Measurements from ENCODE around the gene COX7B2. TPM values are rescaled to one million over a fixed set of nuclear protein-coding genes. Genes with fewer than 3 reads are reported as not detected.

The COX7B2 gene
- total and polyA plus RNA-seq, 2 of the 13 experiments (the other 11 are each of a cell fraction or from before 2014, with no cell fraction given): not detected

- no peak for DNase-seq (ENCODE audit: low spot score)
- Histone ChIP-seq H3K9ac (ENCODE audit: insufficient read depth, low read depth, low read length) (no peak overlapping the region), H3K4me1 (ENCODE audit: insufficient read depth, low read length) (peaks cover 14% of the 10 kb centered on the region), H4K20me1 (ENCODE audit: insufficient read depth, low read length) (no peaks in the 10 kb centered on the region), H3K36me3 (replicated peaks in 1 of 2; ENCODE audit: control insufficient read depth in 1 of 2, insufficient read depth in 2 of 2, low read length in 2 of 2) (no peaks in the 10 kb centered on the region), H3K27ac (ENCODE audit: extremely low read length, insufficient read depth, low read length) (no peak overlapping the region), H2AFZ (ENCODE audit: low read length) (no peak overlapping the region), H3K4me2 (ENCODE audit: low read depth, low read length) (peak overlapping the region; percentile 0; the same call in 1 of the 2 replicates), H3K9me3 (ENCODE audit: low read length) (no peaks in the 10 kb centered on the region), H3K79me2 (ENCODE audit: insufficient read depth, low read length) (no peaks in the 10 kb centered on the region), H3K4me3 (replicated peaks in 1 of 3; ENCODE audit: insufficient read depth in 1 of 3, low read depth in 2 of 3, low read length in 3 of 3) (no peak overlapping the region), H3K27me3 (ENCODE audit: control insufficient read depth in 1 of 2, insufficient read depth in 2 of 2, low read length in 2 of 2) (no peaks in the 10 kb centered on the region; a peak in 1 of 5 replicates)
- 70% methylated on average over 1 of the region's 1 CpG for WGBS (ENCODE audit: low lambda C conversion rate)
- BruUV-seq (replicated peaks): no TSS peak
- TF ChIP-seq FOXP4 (CRISPR knock-in tag; IDR thresholded peaks at IDR 0.05) (0 out of 2 replicates have a peak, but pooled peaks have one; percentile 22), SCMH1 (CRISPR knock-in tag; IDR thresholded peaks at IDR 0.05; ENCODE audit: borderline replicate concordance) (no peak), FOXP1 (IDR thresholded peaks at IDR 0.05) (no peak), FOXP1 (CRISPR knock-in tag; IDR thresholded peaks at IDR 0.05) (peak; percentile 44; the same call in 1 of the 2 replicates), FOXA3 (CRISPR knock-in tag; IDR thresholded peaks at IDR 0.05) (0 out of 2 replicates have a peak, but pooled peaks have one; percentile 8), ZNF513 (CRISPR knock-in tag; conservative IDR thresholded peaks at IDR 0.05) (no peak), GABPA (IDR thresholded peaks at IDR 0.05; ENCODE audit: low read depth, low read length) (no peak), GABPA (CRISPR knock-in tag; IDR thresholded peaks at IDR 0.05; ENCODE audit: low read depth) (peak; percentile 37; the same call in 1 of the 2 replicates)
- FAIRE-seq: no peak
- ChIA-PET CTCF (ENCODE audit: low intra/inter-chr PET ratio, low total read pairs) (no interaction called here), POLR2A (no interaction called here)
- ATAC-seq: peak; percentile 49; the same call in 1 of the 3 replicates
- in situ Hi-C loops (cut with HindIII; ENCODE audit: extremely low pct_ligation_motif_present, low pct_unique_long_range_greater_than_20kb): no loop called here
- intact Hi-C loops (cut with micrococcal nuclease; ENCODE audit: unreplicated experiment): no loop called here
These were observed 69.9 kb downstream of the COX7B2 start for GRCh38 chr4:46839128-46839527.

Measured in HepG2 (cell line).